Measurements from ENCODE around the gene CXorf38.

CXorf38 gene

GRCh38 chrX:40647307-40648197 lies at the start of gene CXorf38:
CXorf38 (minus strand) TSS chrX:40647561; CDS start chrX:40647520, 41 bp downstream.
- peak; percentile 96 for DNase-seq

GRCh38 chrX:40694802-40695201 lies 47.4 kb upstream of the CXorf38 start:
- DNase-seq = no peak

- no peak for DNase-seq
Observed at GRCh38 chrX:40688929-40689328, 41.6 kb upstream of the CXorf38 start.

- no peak for DNase-seq
Observed at GRCh38 chrX:40687169-40687568, 39.8 kb upstream of the CXorf38 start.

- DNase-seq = no peak
Observed at GRCh38 chrX:40685362-40685918, 38.1 kb upstream of the CXorf38 start.

GRCh38 chrX:40684092-40684491 lies 36.7 kb upstream of the CXorf38 start:
- no peak for DNase-seq

GRCh38 chrX:40683245-40683644 lies 35.9 kb upstream of the CXorf38 start:
- DNase-seq = peak; percentile 4

GRCh38 chrX:40671126-40671525 lies 23.8 kb upstream of the CXorf38 start:
- no peak for DNase-seq

GRCh38 chrX:40663880-40664630 lies 16.7 kb upstream of the CXorf38 start:
- no peak for DNase-seq

- peak; percentile 9 for DNase-seq
Observed at GRCh38 chrX:40663078-40663740, 15.8 kb upstream of the CXorf38 start.

GRCh38 chrX:40661489-40661888 lies 14.1 kb upstream of the CXorf38 start:
- DNase-seq = no peak

- no peak for DNase-seq
Observed at GRCh38 chrX:40660381-40660780, 13.0 kb upstream of the CXorf38 start.

GRCh38 chrX:40653535-40653934 lies 6.2 kb upstream of the CXorf38 start:
- DNase-seq = no peak

- DNase-seq = no peak
Observed at GRCh38 chrX:40652664-40653063, 5.3 kb upstream of the CXorf38 start.

- peak; percentile 76 for DNase-seq
Observed at GRCh38 chrX:40651620-40652223, 4.4 kb upstream of the CXorf38 start.

- peak; percentile 49 for DNase-seq
Observed at GRCh38 chrX:40646489-40647306, 663 bp downstream of the CXorf38 start.

- DNase-seq = peak; percentile 76
Observed at GRCh38 chrX:40644821-40645358, 2.5 kb downstream of the CXorf38 start.

- DNase-seq = no peak
Observed at GRCh38 chrX:40644176-40644575, 3.2 kb downstream of the CXorf38 start.

- no peak for DNase-seq
Observed at GRCh38 chrX:40637687-40638086, 9.7 kb downstream of the CXorf38 start.

GRCh38 chrX:40632199-40632598 lies 15.2 kb downstream of the CXorf38 start:
- no peak for DNase-seq

- no peak for DNase-seq
Observed at GRCh38 chrX:40628506-40628905, 18.9 kb downstream of the CXorf38 start.

Data from activated CD4-positive, alpha-beta T cell treated with anti-CD3 and anti-CD28 coated beads, Interleukin-10, Interleukin-2, amounts not matched to agents 100 ng/mL and 50 ng/mL, durations not matched to agents 16 hours and 8 hours (primary cell).